PFSK-1 (cell line): ENCODE results near the gene TTC38.

Experiments
- FOXP2 ChIP-seq: optimal IDR thresholded peaks from 2 replicates; pipeline ENCODE3; 2011; ENCODE audit warnings: borderline replicate concordance, control low read depth, inconsistent platforms; ENCODE audit not compliant: insufficient read depth; ENCODE audit errors: extremely low read length, extremely low read depth
- POLR2AphosphoS5 ChIP-seq: IDR thresholded peaks from 2 replicates; pipeline ENCODE4 v1.6.1; 2012; ENCODE audit warnings: low read depth, mild to moderate bottlenecking, control low read depth, low read length, moderate library complexity
- REST ChIP-seq, 2 experiments: IDR thresholded peaks; 2 replicates each; pipeline versions ENCODE4 v1.6.1 to v1.8.0; 2011 to 2012; ENCODE audit warnings: low read depth in 2 of 2, low read length in 2 of 2, control low read depth in 1 of 2, inconsistent platforms in 1 of 2, mild to moderate bottlenecking in 1 of 2, moderate library complexity in 1 of 2; ENCODE audit not compliant: insufficient read depth in 1 of 2
- SIN3A ChIP-seq: IDR thresholded peaks from 2 replicates; pipeline ENCODE4 v1.6.1; 2012; ENCODE audit warnings: mild to moderate bottlenecking, low read length, moderate library complexity, borderline replicate concordance; ENCODE audit not compliant: insufficient read depth
- TAF1 ChIP-seq: IDR thresholded peaks from 2 replicates; pipeline ENCODE4 v1.6.1; 2012; ENCODE audit warnings: low read length, control low read depth, borderline replicate concordance; ENCODE audit not compliant: insufficient read depth

Gene TTC38

GRCh38 chr22:46260038-46260437 lies 7.8 kb upstream of the TTC38 start:
- no peak for TF ChIP-seq POLR2AphosphoS5
- no peak for TF ChIP-seq SIN3A
- no peak for TF ChIP-seq REST (IDR thresholded peaks at IDR 0.05; ENCODE audit: insufficient read depth in 1 of 2, low read depth in 2 of 2, low read length in 2 of 2)
- TF ChIP-seq TAF1 = no peak
- TF ChIP-seq FOXP2 = no peak

- no peak for TF ChIP-seq SIN3A
- no peak for TF ChIP-seq FOXP2
- no peak for TF ChIP-seq POLR2AphosphoS5
- TF ChIP-seq REST (IDR thresholded peaks at IDR 0.05; ENCODE audit: insufficient read depth in 1 of 2, low read depth in 2 of 2, low read length in 2 of 2) = no peak
- no peak for TF ChIP-seq TAF1
These were observed 5.2 kb upstream of the TTC38 start for GRCh38 chr22:46262449-46263215.

- no peak for TF ChIP-seq POLR2AphosphoS5
- no peak for TF ChIP-seq FOXP2
- no peak for TF ChIP-seq TAF1
- TF ChIP-seq SIN3A = no peak
- TF ChIP-seq REST (IDR thresholded peaks at IDR 0.05; ENCODE audit: insufficient read depth in 1 of 2, low read depth in 2 of 2, low read length in 2 of 2) = no peak
These were observed 4.6 kb upstream of the TTC38 start, which contains the start of gene PKDREJ for GRCh38 chr22:46263216-46263590. PKDREJ (minus strand) TSS chr22:46263343; CDS start chr22:46263322, 21 bp downstream.

GRCh38 chr22:46269564-46269963 lies 1.8 kb downstream of the TTC38 start:
- TF ChIP-seq REST (IDR thresholded peaks at IDR 0.05; ENCODE audit: insufficient read depth in 1 of 2, low read depth in 2 of 2, low read length in 2 of 2) (no peak), SIN3A (no peak), TAF1 (no peak), FOXP2 (no peak), POLR2AphosphoS5 (no peak)

- TF ChIP-seq SIN3A (no peak), FOXP2 (no peak), POLR2AphosphoS5 (no peak), TAF1 (no peak)
These were observed 4.4 kb downstream of the TTC38 start for GRCh38 chr22:46272196-46272595.
